Cerebellar cortex (tissue), 1 donor: ENCODE results near the gene ARHGEF38.

Source experiments
- DNase-seq: peaks from one replicate; pipeline ENCODE4 v3.0.0-alpha.2; 2015; ENCODE audit warnings: low spot score

Gene ARHGEF38

DNA sequence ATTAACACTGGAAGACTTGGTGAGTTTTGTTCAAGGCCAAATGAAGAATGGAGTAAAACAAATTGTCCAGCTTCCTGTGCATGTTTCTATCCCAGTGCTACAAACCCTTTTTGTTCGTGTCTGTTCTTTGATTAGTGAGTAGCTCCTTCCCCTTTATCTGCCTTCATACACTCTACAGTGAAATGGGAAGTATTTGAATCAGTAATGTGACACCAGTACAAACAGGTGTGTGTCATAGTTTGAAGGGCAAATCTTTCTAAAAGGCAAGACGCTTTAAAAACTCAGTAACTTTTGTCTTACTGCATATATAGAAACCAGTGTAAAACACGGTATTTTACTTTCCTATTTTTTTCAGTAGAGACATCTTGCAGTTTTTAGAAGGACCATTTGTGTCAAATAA lies 5.9 kb downstream of the ARHGEF38 start:
- no peak for DNase-seq

DNA sequence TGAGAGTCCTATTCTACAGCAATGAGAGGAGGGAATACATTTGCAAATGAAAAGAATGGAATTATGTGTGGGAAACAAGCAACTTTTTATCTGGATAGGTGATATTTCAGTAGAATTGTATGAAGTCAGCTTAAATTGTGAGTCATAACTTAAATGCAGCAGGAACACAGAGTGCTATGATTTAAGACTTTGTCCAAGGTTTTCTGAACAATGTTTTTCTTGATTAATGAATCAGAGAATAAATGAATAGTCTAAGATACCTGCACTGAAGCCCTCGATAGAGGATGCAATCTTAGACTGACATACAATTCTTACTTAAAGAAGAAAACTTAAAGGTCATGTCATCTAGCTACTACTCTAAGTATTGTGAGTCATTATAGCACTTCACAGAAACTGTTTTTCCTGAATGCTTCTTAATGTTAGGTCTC lies 8.0 kb downstream of the ARHGEF38 start:
- no peak for DNase-seq

DNA sequence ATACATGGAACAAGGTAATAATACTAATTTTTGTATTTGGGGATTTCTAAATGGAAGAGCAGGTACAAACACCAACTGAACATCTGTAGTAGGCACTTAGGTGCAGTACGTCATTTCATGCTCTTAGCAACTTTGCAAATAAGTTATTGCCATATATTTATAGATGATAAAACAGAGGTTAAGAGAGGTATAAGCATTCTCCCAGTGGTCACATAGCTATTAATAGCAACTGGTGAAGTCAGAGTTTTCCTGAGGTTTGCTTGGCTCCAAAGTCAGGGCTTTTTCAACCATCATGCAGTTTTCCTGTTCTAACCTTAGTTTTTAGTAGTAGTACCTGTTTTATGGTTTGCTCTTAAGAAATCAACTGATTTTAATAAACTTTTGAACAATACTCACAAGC lies 10.9 kb downstream of the ARHGEF38 start:
- no peak for DNase-seq

DNA sequence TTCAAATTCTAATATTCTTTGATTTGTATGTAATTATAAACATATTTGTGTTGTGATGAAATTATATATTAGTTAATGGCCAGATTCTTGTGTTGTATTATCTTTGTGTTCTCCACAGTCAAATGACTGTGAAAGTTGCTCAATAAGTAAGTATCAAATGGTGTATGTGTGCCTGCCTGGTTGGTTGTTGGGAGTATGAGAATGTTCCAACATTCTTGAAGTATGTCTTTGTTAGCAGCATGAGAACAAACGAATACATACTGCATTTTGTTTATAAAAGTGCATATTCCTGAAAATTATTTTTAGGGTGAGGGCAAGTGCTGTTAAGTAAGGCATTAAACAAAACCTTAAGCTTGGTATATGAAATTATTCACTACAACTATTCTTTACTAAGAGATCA lies 16.2 kb downstream of the ARHGEF38 start:
- DNase-seq, result no peak

DNA sequence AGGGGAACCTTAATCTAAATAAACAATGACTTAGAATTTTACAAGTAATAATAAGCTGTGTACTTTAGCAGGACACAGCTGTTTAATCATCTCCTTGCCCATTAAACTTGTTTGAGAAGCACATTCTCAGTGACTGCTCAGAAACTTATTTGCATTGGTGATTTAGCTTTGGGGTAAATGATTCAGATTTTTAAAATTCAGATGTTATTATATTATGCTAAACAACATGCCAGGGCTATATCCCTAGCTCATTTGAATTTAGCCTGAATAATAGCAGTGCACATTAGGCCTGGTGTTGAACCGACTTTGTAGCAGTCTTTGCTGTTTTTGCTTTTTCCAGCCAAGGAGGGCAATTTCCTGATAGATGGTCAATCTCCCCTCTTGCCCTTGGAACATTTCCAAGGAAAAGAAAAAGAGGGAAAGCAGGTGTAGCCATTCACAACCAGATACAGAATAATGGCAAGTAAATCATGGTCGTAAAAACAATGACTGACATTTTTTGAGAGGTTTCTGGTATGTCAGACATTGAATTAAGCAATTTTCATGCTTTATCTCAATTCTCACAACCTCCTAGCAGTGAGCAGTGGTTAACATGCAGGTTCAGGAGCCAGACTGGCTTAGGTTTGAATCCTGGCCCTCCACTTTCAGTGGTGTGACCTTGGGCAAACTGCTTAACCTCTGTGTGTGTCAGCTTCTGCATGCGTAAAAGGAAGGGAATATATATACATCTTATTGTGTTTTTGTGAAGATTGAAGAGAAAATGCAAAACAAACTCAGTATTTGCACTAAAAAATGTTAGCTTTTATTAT lies 16.8 kb downstream of the ARHGEF38 start:
- no peak for DNase-seq

DNA sequence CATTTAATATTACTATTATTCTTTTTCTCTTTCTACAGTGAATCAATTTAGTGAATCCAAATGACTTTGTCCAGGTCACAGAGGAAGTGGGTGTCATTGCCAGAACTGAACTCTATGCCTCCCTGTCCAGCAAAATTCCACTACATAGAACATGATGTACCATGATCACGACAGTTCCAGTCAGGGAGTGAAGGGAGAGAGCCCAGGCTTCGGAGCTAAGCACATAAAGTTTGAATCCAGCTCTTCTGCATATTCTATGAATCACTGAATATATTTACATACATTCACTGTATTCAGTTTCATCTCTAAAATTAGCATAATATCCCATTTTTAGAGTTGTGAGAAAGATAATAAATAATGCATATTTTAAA lies 17.4 kb downstream of the ARHGEF38 start:
- no peak for DNase-seq

DNA sequence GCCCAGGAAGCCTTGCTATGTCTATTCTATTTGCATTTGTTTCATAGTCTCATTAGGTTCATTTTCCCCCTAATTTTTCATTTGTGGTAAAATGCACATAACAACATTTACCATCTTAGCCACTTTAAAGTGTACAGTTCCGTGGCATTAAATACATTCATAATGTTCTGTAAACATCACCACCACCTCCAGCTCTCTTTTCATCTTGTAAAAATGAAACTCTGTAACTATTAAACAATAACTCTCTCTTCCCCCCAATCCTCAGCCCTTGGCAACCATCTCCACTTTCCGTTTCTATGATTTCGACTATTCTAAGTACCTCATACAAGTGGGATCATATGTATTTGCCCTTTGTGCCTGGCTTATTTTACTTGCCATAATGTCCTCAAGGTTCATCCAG lies 19.9 kb downstream of the ARHGEF38 start:
- no peak for DNase-seq

DNA sequence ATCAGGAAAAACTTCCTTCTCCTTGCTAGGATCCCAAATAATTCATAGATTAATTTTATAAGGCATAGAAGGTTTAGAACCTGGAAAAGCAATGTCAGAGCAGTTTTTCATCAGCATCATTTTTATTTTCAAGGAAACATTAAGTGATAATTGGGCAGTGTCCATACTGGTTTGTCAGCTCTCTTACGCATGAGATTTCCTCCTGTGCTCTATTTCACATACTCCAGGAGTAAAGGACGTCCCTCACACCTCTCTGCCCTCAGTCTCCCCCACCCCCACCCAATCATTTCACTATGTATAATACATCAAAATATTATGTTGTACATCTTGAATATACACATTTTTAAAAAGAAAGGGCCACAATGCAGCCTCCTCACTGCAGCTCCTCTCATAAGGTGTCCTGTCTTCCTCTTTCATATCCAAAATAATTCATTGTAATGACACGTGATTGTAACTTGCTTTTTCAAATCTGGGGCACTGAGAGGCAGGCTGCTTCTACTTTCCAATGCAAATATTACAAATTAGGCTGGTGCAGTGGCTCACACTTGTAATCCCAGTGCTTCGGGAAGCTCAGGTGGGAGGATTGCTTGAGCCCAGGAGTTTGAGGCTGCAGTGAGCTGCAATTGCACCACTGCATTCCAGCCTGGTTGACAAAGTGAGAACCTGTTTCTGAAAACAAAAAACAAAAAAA lies 34.4 kb downstream of the ARHGEF38 start:
- no peak for DNase-seq

DNA sequence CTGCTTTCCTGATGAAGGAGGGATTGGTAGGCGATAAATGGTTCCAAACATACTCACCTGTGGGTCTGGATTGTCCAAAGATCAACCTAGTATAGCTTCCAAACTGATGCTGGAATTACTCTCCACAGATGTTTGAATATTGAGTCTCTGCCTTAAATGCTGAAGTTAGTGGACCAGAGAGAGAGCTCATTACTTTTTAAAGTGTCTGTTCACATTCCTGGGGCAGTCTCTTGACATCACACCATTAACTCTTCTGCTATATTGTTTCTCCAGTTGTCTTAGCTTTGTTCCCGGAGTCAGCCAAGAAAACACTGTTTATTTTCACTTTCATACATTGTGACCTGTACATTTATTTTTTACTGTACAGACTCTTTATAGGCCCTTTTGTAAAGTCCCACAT lies 35.4 kb downstream of the ARHGEF38 start:
- no peak for DNase-seq

DNA sequence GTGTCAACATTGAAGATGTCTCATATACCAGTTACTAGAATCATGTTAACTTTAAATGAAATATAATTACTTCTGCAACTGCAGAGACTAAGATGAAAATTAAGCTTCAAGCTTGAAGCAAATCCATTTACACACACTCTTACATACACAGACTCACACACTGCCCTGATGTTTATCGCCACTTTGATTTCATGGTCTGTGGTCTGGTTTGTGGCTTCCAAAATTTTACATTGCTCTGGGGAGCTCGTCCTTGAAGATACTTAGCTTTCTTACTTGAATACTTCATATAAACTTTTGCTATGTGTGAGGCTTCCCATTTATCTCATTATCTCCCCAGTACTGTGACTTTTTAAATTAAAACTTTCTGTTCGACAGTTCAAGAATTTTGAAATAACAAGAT lies 35.8 kb downstream of the ARHGEF38 start:
- DNase-seq, result no peak

DNA sequence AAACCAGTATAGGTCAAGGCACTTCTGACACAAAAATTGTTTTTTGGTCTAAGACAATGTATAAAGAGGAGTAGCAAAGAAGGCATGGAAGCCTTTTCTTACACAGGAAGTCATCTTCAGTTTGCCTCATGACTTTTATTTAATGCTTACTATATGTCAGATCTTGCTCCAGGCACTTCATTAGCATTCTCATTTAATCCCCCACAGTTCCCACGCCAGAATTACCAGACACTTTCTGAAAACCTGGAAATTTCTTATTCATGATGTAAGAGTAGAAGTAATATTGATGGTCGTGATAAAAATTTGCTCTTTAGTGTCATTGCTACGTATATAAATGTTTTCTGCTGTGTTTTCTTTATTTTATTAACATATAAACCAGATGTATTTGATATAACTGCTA lies 39.2 kb downstream of the ARHGEF38 start:
- no peak for DNase-seq

DNA sequence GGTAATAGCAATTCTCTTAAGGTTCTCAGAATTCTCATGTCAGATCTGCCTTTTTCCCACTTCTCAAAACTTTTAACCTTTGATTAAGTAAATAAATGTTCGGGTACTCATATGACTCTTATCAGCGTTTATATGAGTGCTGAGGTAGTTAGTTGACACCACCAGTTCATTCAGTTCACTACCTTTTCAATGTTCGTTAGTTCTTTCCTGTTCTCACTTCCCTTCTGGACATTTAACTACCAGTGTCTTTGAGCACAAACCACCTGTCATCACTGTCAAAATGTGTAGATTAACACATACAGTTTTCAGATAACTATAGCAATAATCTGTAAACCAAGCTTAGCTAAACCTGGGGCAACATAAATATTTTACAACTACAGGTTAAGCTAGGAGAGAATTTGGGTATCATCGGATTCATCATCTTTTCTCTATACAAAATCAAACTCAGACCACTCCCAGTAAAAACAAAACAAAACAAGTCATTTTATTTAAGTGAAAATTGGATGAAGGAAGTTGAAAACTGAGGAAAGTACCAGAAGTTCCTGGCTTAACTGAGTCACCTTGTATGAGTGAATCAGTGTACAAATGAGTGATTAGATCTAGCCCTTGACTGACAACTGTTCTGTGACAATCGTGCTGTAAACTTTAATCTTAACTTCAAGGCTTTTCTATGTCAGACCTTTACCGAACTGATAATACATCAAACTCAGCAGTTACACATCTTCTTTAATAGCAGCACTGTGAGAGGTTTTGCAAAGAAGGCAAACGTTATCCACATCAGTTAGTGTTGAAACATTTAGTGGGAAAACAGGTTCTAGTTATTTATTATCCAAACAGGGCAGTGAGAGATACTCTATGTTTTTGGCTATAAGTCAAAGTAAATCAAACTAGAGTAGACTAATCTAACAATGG lies 41.9 kb downstream of the ARHGEF38 start:
- DNase-seq, result no peak

DNA sequence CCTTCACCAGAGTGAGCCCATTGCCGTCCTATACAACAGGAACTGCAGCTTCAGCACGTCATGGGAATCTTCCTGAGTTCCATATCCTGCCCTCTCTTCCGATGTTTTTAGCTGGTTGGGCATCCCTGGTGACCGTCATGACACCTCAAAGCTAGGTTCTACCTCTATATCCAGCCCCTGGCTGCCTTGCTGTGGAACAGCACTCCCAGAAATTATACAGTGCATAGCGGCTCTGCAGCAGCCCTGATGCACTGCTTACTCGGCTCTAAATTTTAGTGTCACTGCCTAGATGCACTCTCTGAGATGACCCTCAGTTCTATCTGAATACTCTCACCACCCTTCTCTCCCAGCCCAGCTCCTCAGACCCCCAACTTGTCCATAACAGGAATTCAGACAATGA lies 44.3 kb downstream of the ARHGEF38 start:
- no peak for DNase-seq

DNA sequence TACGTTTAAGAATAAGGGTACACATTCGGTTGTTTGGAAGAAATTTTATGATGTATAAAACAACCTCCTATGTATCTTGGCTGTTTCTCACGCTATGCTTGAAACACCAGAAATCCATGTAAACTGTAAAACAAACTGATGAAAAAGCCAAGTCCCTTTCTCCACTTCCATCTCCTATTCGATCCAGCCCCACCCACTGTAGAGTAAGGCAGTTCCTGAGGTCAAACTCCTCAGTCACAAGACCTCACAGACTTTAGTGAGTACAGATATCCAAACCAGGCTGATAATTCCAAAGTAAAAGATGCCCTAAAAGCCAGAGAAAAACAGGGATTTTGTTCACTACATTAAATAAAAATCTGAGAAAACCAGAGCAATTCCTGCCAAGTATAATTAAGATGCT lies 45.6 kb downstream of the ARHGEF38 start:
- no peak for DNase-seq

DNA sequence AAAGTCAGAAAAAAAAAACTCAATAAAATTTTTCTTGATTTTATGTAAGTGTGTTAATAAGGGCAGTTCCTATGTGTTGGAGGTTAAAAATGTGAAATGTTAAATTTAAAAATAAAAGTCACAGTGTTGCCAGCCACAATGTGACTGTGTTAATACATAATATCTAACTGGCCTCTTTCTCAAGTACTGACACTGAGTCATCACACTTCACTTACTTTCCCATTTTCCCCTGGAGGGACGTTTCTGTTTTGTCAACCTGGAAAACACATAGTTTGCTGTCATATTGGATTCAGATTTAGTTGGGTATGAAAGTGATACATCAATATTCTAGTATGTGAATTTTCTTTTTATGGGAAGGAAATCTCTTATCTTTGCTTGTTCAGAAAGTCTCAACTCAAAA lies 46.4 kb downstream of the ARHGEF38 start:
- DNase-seq, result no peak

DNA sequence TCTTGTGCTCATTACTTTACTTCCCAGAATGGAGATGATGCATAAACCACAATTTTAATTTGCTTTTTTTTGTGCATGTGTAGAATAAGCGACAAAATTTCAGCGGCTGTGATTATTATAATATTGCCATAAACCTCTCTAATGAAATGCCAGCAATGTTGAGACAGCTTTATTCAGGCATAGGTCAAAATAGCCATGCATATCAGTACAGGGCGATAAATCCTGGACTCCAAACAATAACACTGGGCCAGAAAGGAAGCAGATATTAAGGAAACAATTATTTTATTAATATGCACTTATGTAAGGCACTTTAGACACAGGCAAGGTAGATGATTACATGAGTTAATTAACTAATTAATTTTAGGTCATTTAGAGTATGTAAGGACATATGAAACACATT lies 47.1 kb downstream of the ARHGEF38 start:
- DNase-seq, result no peak

DNA sequence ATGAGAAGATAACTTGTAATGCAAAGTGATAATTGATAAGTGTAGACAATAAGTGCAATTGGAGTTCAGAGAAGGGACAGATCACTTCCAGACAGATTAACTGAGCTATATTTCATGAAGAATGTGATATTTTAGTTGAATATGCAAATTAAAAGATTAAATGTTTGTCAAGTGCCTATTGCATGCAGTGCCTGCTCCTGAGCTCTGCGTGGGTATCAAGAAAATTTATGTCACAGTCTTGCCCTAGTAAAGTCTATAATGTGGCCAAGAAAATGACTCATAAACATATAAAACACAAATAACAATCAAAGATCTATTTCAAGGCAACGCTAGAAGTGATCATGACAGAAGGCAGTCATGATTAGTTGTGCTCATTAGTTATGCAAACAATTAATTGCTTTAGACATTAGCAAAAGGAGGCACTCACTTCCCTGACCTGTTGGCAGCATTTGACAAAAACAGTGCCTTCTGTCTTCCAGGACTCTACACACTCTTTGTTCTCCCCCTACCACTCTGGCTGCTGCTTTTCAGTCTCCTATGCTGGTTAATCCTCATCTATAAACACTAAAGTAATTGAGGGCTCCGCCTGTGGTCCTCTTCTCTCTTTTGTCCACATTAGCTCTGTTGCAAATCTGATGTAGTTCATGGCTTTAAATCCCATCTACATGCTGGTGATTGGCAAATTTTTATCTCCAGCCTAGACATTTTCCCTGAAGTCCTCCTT lies 47.7 kb downstream of the ARHGEF38 start:
- no peak for DNase-seq

DNA sequence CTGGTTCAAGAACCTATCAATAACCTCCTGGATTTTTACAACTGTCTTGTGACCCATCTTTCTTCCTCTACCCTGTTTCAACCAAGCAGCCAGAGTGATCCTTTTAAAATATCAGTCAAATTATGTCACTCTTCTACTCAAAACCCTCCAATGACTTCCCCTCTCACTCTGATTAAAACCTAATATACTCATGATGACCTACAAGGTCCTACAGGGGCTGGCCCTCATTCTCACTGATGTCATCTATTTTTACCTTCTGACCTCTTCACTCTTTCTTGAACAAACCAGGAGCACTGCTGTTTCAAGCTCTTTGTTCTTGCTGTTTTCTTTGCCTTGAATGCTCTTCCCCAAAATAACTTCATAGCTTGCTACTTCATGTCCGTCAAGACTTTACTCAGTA lies 48.5 kb downstream of the ARHGEF38 start:
- no peak for DNase-seq

DNA sequence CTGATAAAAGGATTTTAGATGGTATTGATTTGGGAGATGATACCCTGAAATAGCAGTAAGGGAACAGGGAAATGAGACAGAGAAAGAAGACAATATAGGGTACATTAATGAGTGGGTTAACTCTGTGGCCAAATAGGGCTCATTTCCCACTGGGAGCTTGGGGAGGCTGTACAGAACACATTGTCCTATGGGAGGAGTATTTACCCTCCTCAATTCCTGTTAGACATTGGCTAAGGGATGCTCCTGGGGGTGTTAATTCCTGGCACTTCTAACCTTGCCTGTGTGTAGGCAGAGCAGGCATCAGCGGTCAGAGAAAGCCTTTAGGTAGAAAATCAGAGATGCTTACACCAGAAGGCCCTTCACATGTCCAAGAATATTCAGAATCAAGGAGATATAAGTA lies 49.0 kb downstream of the ARHGEF38 start:
- no peak for DNase-seq

DNA sequence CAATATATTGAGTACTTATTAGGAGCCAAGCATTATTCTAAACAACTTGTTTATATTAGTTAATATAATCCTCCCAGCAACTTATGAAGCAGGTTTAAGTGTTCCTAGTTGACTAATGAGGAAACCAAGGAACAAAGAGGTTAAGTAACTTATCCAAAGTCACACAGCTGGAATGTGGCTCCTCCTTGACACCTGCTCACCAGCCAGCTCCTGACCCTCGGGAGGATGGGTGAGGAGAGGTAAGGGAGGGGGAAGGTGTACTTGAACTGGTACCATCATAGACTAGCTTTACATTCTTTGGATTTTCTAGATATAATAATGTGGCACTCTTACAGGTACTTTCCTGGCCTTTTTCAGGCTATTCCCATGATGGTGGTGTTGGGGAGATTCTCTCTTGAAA lies 50.7 kb downstream of the ARHGEF38 start:
- no peak for DNase-seq

DNA sequence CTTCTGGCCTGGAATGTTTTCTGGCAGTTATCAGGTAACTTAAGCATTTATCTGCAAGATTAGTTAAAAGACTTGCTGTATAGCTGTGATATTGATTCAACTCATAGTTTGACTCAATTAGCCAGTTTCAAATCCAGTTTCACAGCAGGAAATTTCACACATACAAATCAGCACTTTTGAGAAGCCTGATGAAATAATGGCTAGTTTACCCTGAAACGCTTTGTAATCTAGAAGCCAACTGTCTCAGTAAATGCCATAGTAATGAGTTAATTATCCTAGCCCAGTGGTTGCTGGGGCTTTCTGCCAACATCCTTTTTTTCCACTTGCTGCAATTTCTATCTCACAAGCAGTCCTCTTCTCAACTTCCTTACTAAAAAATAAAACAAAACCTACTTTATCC lies 53.1 kb downstream of the ARHGEF38 start:
- DNase-seq, result no peak

DNA sequence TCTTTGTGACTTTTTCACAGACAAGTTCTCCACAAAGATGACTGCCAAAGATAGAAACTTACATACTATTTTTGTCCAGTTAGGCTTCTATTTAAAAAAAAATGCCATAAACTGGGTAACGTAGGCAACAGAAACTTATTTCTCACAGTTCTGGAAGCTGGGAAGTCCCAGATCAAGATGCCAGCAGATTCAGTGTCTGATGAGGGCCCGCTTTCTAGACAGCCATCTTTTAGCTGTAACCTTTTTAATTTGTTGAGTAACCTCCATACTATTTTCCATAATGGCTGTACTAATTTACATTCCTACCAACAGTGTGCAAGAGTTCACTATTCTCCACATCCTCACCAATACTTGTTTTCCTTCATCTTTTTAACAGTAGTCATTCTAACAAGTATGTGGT lies 55.5 kb downstream of the ARHGEF38 start:
- DNase-seq, result no peak
